Tracheal epithelial cell (primary cell): Measurements from ENCODE around the gene UBE2B. TPM values are rescaled to one million over a fixed set of nuclear protein-coding genes. Genes with fewer than 3 reads are reported as not detected.

Experiments used
- total RNA-seq: library from RNA; depleted of rRNA; stranded (reverse); fragments of >200 nt; gene quantifications from 2 replicates; pipeline ENCODE4 v1.2.1, GENCODE V29; 2014

The UBE2B gene
- 16.4 and 76.9 TPM in 2 replicates for total RNA-seq

DNA sequence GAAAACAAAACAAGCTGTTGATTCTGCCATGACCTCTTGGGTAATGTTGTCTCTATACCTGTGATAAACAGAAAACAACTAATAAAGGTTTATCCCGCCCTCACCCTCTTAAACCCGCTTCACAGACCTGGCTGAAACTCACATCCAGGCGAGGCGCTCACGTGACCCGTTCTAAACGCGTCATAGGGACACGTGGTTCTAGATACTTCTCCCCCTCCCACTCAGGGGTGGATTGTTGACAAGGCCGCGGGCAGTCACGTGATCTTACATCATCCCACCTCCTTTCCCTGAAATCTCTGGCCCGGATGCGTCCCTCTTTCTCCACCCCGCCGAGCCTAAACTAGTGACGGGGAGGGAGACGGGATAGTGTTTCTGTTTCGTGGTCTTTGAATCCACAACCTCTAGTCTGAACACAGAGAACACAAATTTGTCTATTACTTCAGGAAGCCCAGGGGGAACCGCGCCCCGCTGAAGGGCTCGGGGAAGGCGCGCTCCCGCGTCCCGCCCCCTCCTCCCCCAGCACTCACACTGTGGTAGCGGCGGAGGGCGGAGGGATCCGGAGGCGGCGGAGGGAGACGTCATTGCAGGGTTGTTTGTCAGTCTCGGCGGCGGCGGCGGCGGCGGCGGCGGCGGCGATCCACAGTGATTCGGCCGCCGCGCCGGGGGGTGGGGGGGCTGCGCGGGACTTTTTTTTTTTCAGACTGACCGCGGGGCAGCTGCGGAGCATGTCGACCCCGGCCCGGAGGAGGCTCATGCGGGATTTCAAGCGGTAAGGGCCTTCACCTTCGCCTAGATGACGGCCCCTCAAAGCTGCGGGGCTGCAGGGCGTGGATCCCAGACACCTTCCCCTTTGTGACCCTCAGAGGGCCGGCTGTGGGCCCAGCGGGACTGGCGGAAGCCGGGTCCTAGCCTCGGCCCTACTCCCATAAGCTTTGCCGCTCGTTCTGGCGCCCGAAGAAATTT lies at the start of gene UBE2B:
UBE2B (plus strand) TSS at position 699 of the 963 bp plus-strand sequence; CDS start at position 726, 27 bp downstream.

DNA sequence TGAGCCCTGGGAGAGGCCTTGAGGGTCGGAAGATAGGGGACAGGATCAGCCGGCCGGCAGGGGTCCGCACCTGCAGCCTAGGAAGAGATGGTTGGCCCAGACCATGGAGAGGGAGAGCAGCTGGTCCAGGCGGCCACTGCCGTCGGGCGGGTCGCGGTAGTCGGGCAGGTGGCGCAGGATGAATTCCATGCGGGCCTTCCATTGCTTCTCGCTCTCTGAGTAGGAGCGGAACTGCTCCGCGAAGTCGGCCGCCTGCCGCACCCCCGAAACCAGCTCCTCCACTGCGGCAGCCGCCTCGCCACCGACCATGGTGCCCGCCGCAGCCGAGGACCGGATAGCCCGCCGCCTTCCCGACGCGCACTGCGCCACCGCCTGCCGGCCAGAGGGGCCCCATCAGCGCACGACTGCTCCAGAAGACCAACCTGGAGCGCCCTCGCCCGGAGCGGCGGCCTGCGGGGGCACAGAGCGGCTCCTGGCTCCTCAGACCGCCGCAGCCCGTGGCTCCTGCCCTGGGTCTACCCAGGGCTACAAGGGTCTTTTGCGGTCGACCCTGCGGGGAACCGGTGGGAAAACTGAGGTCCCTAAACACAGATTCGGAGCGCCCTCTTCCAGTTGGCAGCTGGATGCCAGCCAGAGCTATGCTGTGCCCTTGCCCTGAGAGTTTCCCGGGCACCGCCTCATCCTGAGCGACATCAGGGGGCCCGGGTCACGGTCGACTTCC lies 40.3 kb downstream of the UBE2B start, which contains the start of gene CDKN2AIPNL:
CDKN2AIPNL (minus strand) TSS at position 336 of the 721 bp plus-strand sequence; CDS start at position 309, 27 bp downstream.

Other genes starting within 250 kb of the UBE2B start
- gene SKP1, start 194.6 kb upstream of the UBE2B start, total RNA-seq = 145 and 193 TPM in 2 replicates
- 54.2 and 55.4 TPM in 2 replicates for gene PPP2CA, start 145.5 kb upstream of the UBE2B start, total RNA-seq
- gene CDKL3, start 4.4 kb upstream of the UBE2B start, total RNA-seq = 0.85 and 1.4 TPM in 2 replicates
- 22.4 and 29.4 TPM in 2 replicates for gene CDKN2AIPNL, start 40.3 kb downstream of the UBE2B start, total RNA-seq
- 13.5 and 25.2 TPM in 2 replicates for gene JADE2, start 154.1 kb downstream of the UBE2B start, total RNA-seq